ENCODE results near the gene AP1G2.

- no peak for TF ChIP-seq EZH2 (IDR thresholded peaks at IDR 0.05; ENCODE audit: borderline replicate concordance, insufficient read depth, low read length, poor library complexity, severe bottlenecking)
- TF ChIP-seq CTCF (IDR thresholded peaks at IDR 0.05; ENCODE audit: poor library complexity, severe bottlenecking): no peak
- no peak for TF ChIP-seq MXI1 (conservative IDR thresholded peaks at IDR 0.05; ENCODE audit: poor library complexity, severe bottlenecking)
These were observed 12.1 kb downstream of the AP1G2 start for GRCh38 chr14:23555533-23555881.
